ENCODE measurements around the gene PKD1. TPM values are rescaled to one million over a fixed set of nuclear protein-coding genes. Genes with fewer than 3 reads are reported as not detected.

PKD1 gene
- total RNA-seq, 4 donors from 2014 or later: 86.4 to 214 (median 121) TPM

GRCh38 chr16:2040787-2041522, 94.7 kb downstream of the PKD1 start:
- DNase-seq (ENCODE audit: low spot score) (no peak), ATAC-seq (ENCODE audit: low FRiP score) (no peak)
- TF ChIP-seq CTCF (IDR thresholded peaks at IDR 0.05): no peak

- no peak for TF ChIP-seq CTCF (IDR thresholded peaks at IDR 0.05)
- no peak for ATAC-seq (ENCODE audit: low FRiP score)
These were observed 95.5 kb downstream of the PKD1 start for GRCh38 chr16:2040041-2040786.

GRCh38 chr16:2039274-2040031, 96.2 kb downstream of the PKD1 start:
- ATAC-seq (ENCODE audit: low FRiP score): no peak
- no peak for TF ChIP-seq CTCF (IDR thresholded peaks at IDR 0.05)

More at GRCh38 chr16:2040041-2040786, 95.5 kb downstream of the PKD1 start:
- DNase-seq (ENCODE audit: low spot score): no peak

More at GRCh38 chr16:2039274-2040031, 96.2 kb downstream of the PKD1 start:
- DNase-seq (ENCODE audit: low spot score): no peak

Small RNA genes within 50 kb of the gene (small RNA-seq; reads per million reads assigned to genes)
- 0.64 reads per million for gene MIR1225
- not detected for gene MIR3180-5
- not detected for gene MIR4516
- gene RF00019: not detected
- not detected for gene SNORD60

Other genes with a start within 250 kb of the PKD1 start
- gene HS3ST6, start 217.5 kb downstream of the PKD1 start, total RNA-seq: not detected
- gene MSRB1, start 192.7 kb downstream of the PKD1 start, total RNA-seq: 10 to 100 TPM in 3 of 4 donors, 1 to 10 TPM in 1; 9.6 to 64.0 (median 17.1) TPM
- gene RPL3L, start 181.2 kb downstream of the PKD1 start, total RNA-seq: not detected
- 100 to 1,000 TPM; 144 to 240 (median 183) TPM for gene NDUFB10, start 176.4 kb downstream of the PKD1 start, total RNA-seq
- gene RPS2, start 171.1 kb downstream of the PKD1 start, total RNA-seq: 1,000 to 10,000 TPM; 1,362 to 1,656 (median 1,543) TPM
- not detected for gene RNF151, start 169.0 kb downstream of the PKD1 start, total RNA-seq
- gene TBL3, start 163.8 kb downstream of the PKD1 start, total RNA-seq: 10 to 100 TPM; 32.2 to 44.3 (median 34.3) TPM
- not detected for gene NOXO1, start 154.4 kb downstream of the PKD1 start, total RNA-seq
- gene GFER, start 151.7 kb downstream of the PKD1 start, total RNA-seq: 10 to 100 TPM; 11.9 to 18.4 (median 16.0) TPM
- 1 to 10 TPM in 1 of 4 donors, under 1 TPM in 1, not detected in 2; 0.28 to 1.6 TPM for gene SYNGR3, start 145.9 kb downstream of the PKD1 start, total RNA-seq
- 10 to 100 TPM; 19.1 to 49.0 (median 24.3) TPM for gene ZNF598, start 126.1 kb downstream of the PKD1 start, total RNA-seq
- under 1 TPM in 1 of 4 donors, not detected in 3; 0.48 TPM for gene NPW, start 116.1 kb downstream of the PKD1 start, total RNA-seq
- gene NHERF2, start 109.0 kb downstream of the PKD1 start, total RNA-seq: 100 to 1,000 TPM in 2 of 4 donors, 10 to 100 TPM in 2; 52.8 to 166 (median 84.9) TPM
- gene NTHL1, start 88.1 kb downstream of the PKD1 start, total RNA-seq: 10 to 100 TPM in 3 of 4 donors, 1 to 10 TPM in 1; 7.1 to 18.1 (median 10.9) TPM
- gene TSC2, start 87.9 kb downstream of the PKD1 start, total RNA-seq: 10 to 100 TPM; 30.0 to 59.4 (median 35.9) TPM
- 1 to 10 TPM in 2 of 4 donors, under 1 TPM in 1, not detected in 1; 0.19 to 2.0 (median 1.1) TPM for gene RAB26, start 12.7 kb upstream of the PKD1 start, total RNA-seq
- 10 to 100 TPM; 31.9 to 42.7 (median 34.3) TPM for gene TRAF7, start 19.9 kb upstream of the PKD1 start, total RNA-seq
- gene CASKIN1, start 60.7 kb upstream of the PKD1 start, total RNA-seq: under 1 TPM; 0.12 to 0.19 (median 0.14) TPM
- 10 to 100 TPM; 29.8 to 44.6 (median 34.6) TPM for gene MLST8, start 69.6 kb upstream of the PKD1 start, total RNA-seq
- gene BRICD5, start 75.0 kb upstream of the PKD1 start, total RNA-seq: 10 to 100 TPM in 1 of 4 donors, 1 to 10 TPM in 3; 1.5 to 10.1 (median 4.3) TPM
- 10 to 100 TPM in 1 of 4 donors, 1 to 10 TPM in 3; 8.1 to 10.4 (median 9.6) TPM for gene PGP, start 78.9 kb upstream of the PKD1 start, total RNA-seq
- gene E4F1, start 87.7 kb upstream of the PKD1 start, total RNA-seq: 10 to 100 TPM; 18.3 to 39.6 (median 25.7) TPM
- under 1 TPM in 3 of 4 donors, not detected in 1; 0.63 to 0.93 (median 0.84) TPM for gene DNASE1L2, start 100.5 kb upstream of the PKD1 start, total RNA-seq
- gene ECI1, start 115.7 kb upstream of the PKD1 start, total RNA-seq: 10 to 100 TPM; 26.2 to 66.5 (median 38.4) TPM
- gene RNPS1, start 132.2 kb upstream of the PKD1 start, total RNA-seq: 100 to 1,000 TPM in 1 of 4 donors, 10 to 100 TPM in 3; 84.9 to 171 (median 92.2) TPM
- 10 to 100 TPM in 1 of 4 donors, 1 to 10 TPM in 3; 6.6 to 19.0 (median 8.0) TPM for gene ABCA3, start 204.8 kb upstream of the PKD1 start, total RNA-seq